H1 (cell line): ENCODE results near the gene FRY. TPM values are rescaled to one million over a fixed set of nuclear protein-coding genes. Genes with fewer than 3 reads are reported as not detected.

ENCODE experiments used
- CTCF ChIA-PET: fragments of 300-600 bp; sonication (Branson Sonifier 250); formaldehyde crosslinking; loops from one replicate; lab custom pipeline; 2021; ENCODE audit not compliant: partially characterized antibody; lab: Charles Lee
- POLR2A ChIA-PET: fragments of 300-600 bp; sonication (Branson Sonifier 250); formaldehyde crosslinking; loops from one replicate; lab custom pipeline; 2021; ENCODE audit warnings: inconsistent platforms; ENCODE audit not compliant: partially characterized antibody; lab: Charles Lee
- DNase-seq, 2 experiments: peaks; one replicate each; pipeline versions ENCODE4 v3.0.0 to v3.0.0-alpha.2; 2010 to 2022; ENCODE audit warnings: low spot score in 2 of 2, low read depth in 1 of 2, mixed read lengths in 1 of 2
- FAIRE-seq: peaks from 2 replicates; lab custom pipeline; 2011; peaks lifted over from hg19 to GRCh38; lab: Jason Lieb, UNC
- H2AFZ ChIP-seq: 2 replicates; pipeline ENCODE4 v1.8.1; 2012; ENCODE audit warnings: low read length, inconsistent platforms
- H2AK5ac ChIP-seq: 2 replicates; pipeline ENCODE4 v1.6.1; 2013; ENCODE audit warnings: low read depth, low read length
- H2BK120ac ChIP-seq: replicated peaks from 2 replicates; pipeline ENCODE3; 2013; ENCODE audit warnings: low read depth, low read length, inconsistent platforms
- H2BK12ac ChIP-seq: 2 replicates; pipeline ENCODE4 v1.6.1; 2013; ENCODE audit warnings: low read depth, low read length
- H2BK15ac ChIP-seq: 2 replicates; pipeline ENCODE4 v1.6.1; 2013; ENCODE audit warnings: low read length
- H2BK20ac ChIP-seq: 2 replicates; pipeline ENCODE4 v1.6.1; 2013; ENCODE audit warnings: low read length
- H2BK5ac ChIP-seq: 2 replicates; pipeline ENCODE4 v1.6.1; 2013; ENCODE audit warnings: low read depth, low read length
- H3K14ac ChIP-seq: 2 replicates; pipeline ENCODE4 v1.6.1; 2013; ENCODE audit warnings: inconsistent platforms; ENCODE audit not compliant: insufficient read length
- H3K18ac ChIP-seq: 2 replicates; pipeline ENCODE4 v1.6.1; 2013; ENCODE audit warnings: low read length; ENCODE audit errors: extremely low read depth
- H3K23ac ChIP-seq: 2 replicates; pipeline ENCODE4 v1.6.1; 2013; ENCODE audit warnings: inconsistent platforms; ENCODE audit not compliant: insufficient read length
- H3K23me2 ChIP-seq: 2 replicates; pipeline ENCODE4 v1.6.1; 2013; ENCODE audit warnings: low read depth, low read length
- H3K27ac ChIP-seq: 2 replicates; pipeline ENCODE4 v1.6.1; 2011; ENCODE audit warnings: low read depth, low read length, inconsistent platforms
- H3K27me3 ChIP-seq, 4 experiments: replicated peaks in 1 of 4; 1 replicate in 1 of 4; 2 replicates in 3 of 4; pipeline versions ENCODE4 v1.6.1 to v1.8.1; 2011 to 2013; ENCODE audit warnings: low read length in 3 of 4, mild to moderate bottlenecking in 3 of 4, inconsistent platforms in 2 of 4, mixed read lengths in 2 of 4, moderate library complexity in 1 of 4; ENCODE audit not compliant: control insufficient read depth in 3 of 4, insufficient read depth in 3 of 4; ENCODE audit errors: extremely low read depth in 1 of 4
- H3K36me3 ChIP-seq, 4 experiments: 2 replicates each; pipeline versions ENCODE4 v1.6.1 to v1.8.1; 2011 to 2013; ENCODE audit warnings: mild to moderate bottlenecking in 4 of 4, low read length in 3 of 4, moderate library complexity in 2 of 4, control low read depth in 1 of 4, inconsistent platforms in 1 of 4; ENCODE audit not compliant: insufficient read depth in 4 of 4, control insufficient read depth in 2 of 4
- H3K4ac ChIP-seq: replicated peaks from 2 replicates; pipeline ENCODE3; 2013; ENCODE audit warnings: low read length, low read depth, mixed read lengths, inconsistent platforms; ENCODE audit not compliant: insufficient read length
- H3K4me1 ChIP-seq, 4 experiments: replicated peaks in 1 of 4; 1 replicate in 1 of 4; 2 replicates in 3 of 4; pipeline versions ENCODE4 v1.6.1 to v1.8.1; 2011 to 2013; ENCODE audit warnings: low read length in 3 of 4, inconsistent platforms in 2 of 4, mixed read lengths in 1 of 4; ENCODE audit not compliant: insufficient read depth in 4 of 4, control insufficient read depth in 3 of 4
- H3K4me2 ChIP-seq, 2 experiments: 2 replicates each; pipeline versions ENCODE4 v1.6.1 to v1.8.1; 2011 to 2013; ENCODE audit warnings: low read depth in 2 of 2, low read length in 2 of 2, control low read depth in 1 of 2, inconsistent platforms in 1 of 2, mild to moderate bottlenecking in 1 of 2; ENCODE audit not compliant: insufficient read depth in 1 of 2
- H3K4me3 ChIP-seq, 4 experiments: fragments of 200-600, 300-600 bp in 1 of 4; sonication (generic), shearing (Covaris generic), sonication (Bioruptor Twin) in 1 of 4; 2 replicates each; pipeline versions ENCODE4 v1.5.1 to v1.8.1; 2011 to 2016; ENCODE audit warnings: low read length in 4 of 4, low read depth in 3 of 4, control low read depth in 2 of 4, inconsistent platforms in 2 of 4, mild to moderate bottlenecking in 2 of 4, mixed read lengths in 1 of 4, moderate library complexity in 1 of 4; ENCODE audit not compliant: insufficient read depth in 2 of 4; ENCODE audit errors: extremely low read depth in 1 of 4
- H3K56ac ChIP-seq: replicated peaks from 2 replicates; pipeline ENCODE3; 2013; ENCODE audit warnings: low read depth, mild to moderate bottlenecking, mixed read lengths, low read length, inconsistent platforms; ENCODE audit not compliant: insufficient read length
- H3K79me1 ChIP-seq: 2 replicates; pipeline ENCODE4 v1.6.1; 2013; ENCODE audit warnings: low read depth, low read length, control low read depth
- H3K79me2 ChIP-seq, 2 experiments: 2 replicates each; pipeline versions ENCODE4 v1.6.1 to v1.8.1; 2012 to 2013; ENCODE audit warnings: low read length in 2 of 2, mild to moderate bottlenecking in 2 of 2, inconsistent platforms in 1 of 2; ENCODE audit not compliant: insufficient read depth in 2 of 2, control insufficient read depth in 1 of 2
- H3K9ac ChIP-seq, 4 experiments: replicated peaks in 1 of 4; 1 replicate in 1 of 4; 2 replicates in 3 of 4; pipeline versions ENCODE4 v1.6.1 to v1.8.1; 2011 to 2013; ENCODE audit warnings: low read depth in 3 of 4, low read length in 3 of 4, control low read depth in 2 of 4, mild to moderate bottlenecking in 2 of 4, moderate library complexity in 2 of 4, inconsistent platforms in 1 of 4; ENCODE audit errors: extremely low read depth in 1 of 4
- H3K9me3 ChIP-seq, 2 experiments: 2 replicates each; pipeline versions ENCODE4 v1.6.1 to v1.8.1; 2012 to 2013; ENCODE audit warnings: mild to moderate bottlenecking in 2 of 2, moderate library complexity in 2 of 2, control low read depth in 1 of 2, inconsistent platforms in 1 of 2, low read depth in 1 of 2, low read length in 1 of 2, mixed read lengths in 1 of 2; ENCODE audit not compliant: insufficient read depth in 2 of 2
- H4K20me1 ChIP-seq, 2 experiments: replicated peaks in 1 of 2; 2 replicates each; pipeline versions ENCODE3 to v1.8.1; 2011 to 2013; ENCODE audit warnings: inconsistent platforms in 2 of 2, low read length in 2 of 2, mild to moderate bottlenecking in 1 of 2; ENCODE audit not compliant: insufficient read depth in 2 of 2, control insufficient read depth in 1 of 2
- H4K5ac ChIP-seq: 2 replicates; pipeline ENCODE4 v1.6.1; 2013; ENCODE audit warnings: low read length, low read depth, mixed read lengths, inconsistent platforms; ENCODE audit not compliant: insufficient read length
- H4K8ac ChIP-seq: 2 replicates; pipeline ENCODE4 v1.8.0; 2013; ENCODE audit warnings: mild to moderate bottlenecking, moderate library complexity, low read length, inconsistent platforms; ENCODE audit not compliant: insufficient read depth; ENCODE audit errors: extremely low read depth
- H4K91ac ChIP-seq: replicated peaks from 2 replicates; pipeline ENCODE3; 2013; ENCODE audit warnings: low read length, mixed read lengths, inconsistent platforms; ENCODE audit not compliant: insufficient read length
- HDAC2 ChIP-seq, 2 experiments: fragments of 300-600 bp in 1 of 2; sonication (generic) in 1 of 2; IDR thresholded peaks; 2 replicates each; pipeline ENCODE4 v1.6.1; 2011 to 2012; ENCODE audit warnings: low read depth in 2 of 2, low read length in 2 of 2, mild to moderate bottlenecking in 2 of 2, moderate library complexity in 2 of 2, borderline replicate concordance in 1 of 2, inconsistent platforms in 1 of 2
- SP4 ChIP-seq: IDR thresholded peaks from 2 replicates; pipeline ENCODE4 v1.6.1; 2012; ENCODE audit warnings: low read length, inconsistent platforms
- SRF ChIP-seq: IDR thresholded peaks from 2 replicates; pipeline ENCODE4 v1.6.1; 2011; ENCODE audit warnings: mild to moderate bottlenecking, low read depth, low read length, moderate library complexity
- WGBS, 2 experiments: shearing (Covaris generic) in 1 of 2; methylation state at CpG; one replicate each; pipeline versions ENCODE4 v1.1.6 to v1.1.7; 2013 to 2015; ENCODE audit warnings: low lambda C conversion rate in 2 of 2, mixed read lengths in 2 of 2, inconsistent platforms in 1 of 2, low coverage in 1 of 2, missing lambda C conversion rate in 1 of 2; ENCODE audit not compliant: insufficient replicate concordance in 2 of 2, insufficient coverage in 1 of 2, insufficient read length in 1 of 2; ENCODE audit errors: extremely low coverage in 1 of 2, missing lambda C conversion rate in 1 of 2; 5-methylcytosine and 5-hydroxymethylcytosine counted together
- polyA plus RNA-seq, 7 experiments: library from polyadenylated mRNA; depleted of rRNA in 3 of 7; stranded (reverse) in 5 of 7; unstranded in 2 of 7; fragments of >200 nt in 5 of 7; fragments of 200-250 nt in 2 of 7; gene quantifications; 1 replicate in 5 of 7; 2 replicates in 1 of 7; 4 replicates in 1 of 7; pipeline versions ENCODE4 v1.2.1 to v1.2.3, GENCODE V29; 2011 to 2013; ENCODE audit warnings: missing spikeins in 2 of 7, mixed read lengths in 2 of 7
- total RNA-seq: library from RNA; stranded (reverse); fragmentation: NEBNext Ultra II Directional; extraction: Animal tissue kit (Norgen Biotek cat#: 25700); gene quantifications from 2 replicates; pipeline ENCODE4 v1.2.1, GENCODE V29; 2021
- TF ChIP-seq, protein P1 (sequence below), 3 experiments: IDR thresholded peaks; 1 replicate in 2 of 3; 2 replicates in 1 of 3; pipeline versions ENCODE4 v1.5.1 to v1.6.1; 2011; ENCODE audit warnings: low read length in 3 of 3, mild to moderate bottlenecking in 3 of 3, inconsistent platforms in 2 of 3, low read depth in 1 of 3, moderate library complexity in 1 of 3; ENCODE audit not compliant: insufficient read depth in 1 of 3; ENCODE audit errors: control extremely low read depth in 1 of 3

Gene FRY
- total and polyA plus RNA-seq, 2 of the 8 experiments (the other 6 are each of a cell fraction or from before 2014, with no cell fraction given) = 4.3 to 9.2 TPM

DNA sequence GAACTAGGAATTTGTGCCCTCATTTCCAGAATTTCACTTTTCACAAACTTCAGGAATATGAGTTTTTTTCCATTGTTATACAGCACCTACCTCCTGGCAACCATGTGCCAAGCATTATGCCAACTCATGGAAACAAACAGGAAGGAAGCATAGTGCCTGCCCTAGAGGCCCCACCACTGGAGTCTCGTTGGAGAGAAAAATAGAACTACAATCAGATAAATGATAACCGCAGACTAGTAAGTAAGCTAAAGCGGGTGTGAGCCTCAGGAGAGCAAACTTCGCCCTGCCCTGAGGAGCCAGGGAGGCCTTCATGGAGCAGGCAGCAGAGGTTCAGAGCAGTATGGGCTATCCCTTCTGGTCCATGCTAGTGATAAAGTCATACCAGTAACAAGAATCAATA lies 75.9 kb downstream of the FRY start:
- Histone ChIP-seq H3K27me3 (no peaks in the 10 kb centered on the region), H3K18ac (no peak overlapping the region), H3K4me3 (no peak overlapping the region), H2BK15ac (no peak overlapping the region), H3K9ac (no peak overlapping the region), H3K23ac (no peak overlapping the region), H3K23me2 (no peaks in the 10 kb centered on the region), H4K5ac (no peak overlapping the region), H4K91ac (no peak overlapping the region), H2BK5ac (no peak overlapping the region), H2BK120ac (no peak overlapping the region), H3K79me2 (no peaks in the 10 kb centered on the region), H2BK20ac (no peak overlapping the region), H2AFZ (no peak overlapping the region), H3K79me1 (no peaks in the 10 kb centered on the region), H2AK5ac (no peak overlapping the region), H3K14ac (no peak overlapping the region), H3K9me3 (no peaks in the 10 kb centered on the region), H3K4me2 (no peak overlapping the region), H3K4ac (no peak overlapping the region), H2BK12ac (no peak overlapping the region), H3K56ac (no peak overlapping the region), H4K20me1 (no peaks in the 10 kb centered on the region), H3K4me1 (no peaks in the 10 kb centered on the region), H4K8ac (peak overlapping the region; percentile 31; the same call in 1 of the 2 replicates), H3K36me3 (no peaks in the 10 kb centered on the region), H3K27ac (no peak overlapping the region)
- CTCF ChIA-PET = interaction anchor here (1.1 kb wide), 1 partner anchor 24 kb away, joined by 3 read pairs; no protein-coding TSS in a partner anchor
- POLR2A ChIA-PET = no interaction called here
- no peak for DNase-seq
- WGBS, 2 experiments = 94% methylated on average over 4 of the region's 4 CpGs; no CpG with 5 or more reads in 1 of the 2 experiments
- TF ChIP-seq SRF (no peak), HDAC2 (IDR thresholded peaks at IDR 0.05; ENCODE audit: borderline replicate concordance in 1 of 2, low read depth in 2 of 2, low read length in 2 of 2) (no peak), SP4 (no peak)
- TF ChIP-seq, protein P1, sequence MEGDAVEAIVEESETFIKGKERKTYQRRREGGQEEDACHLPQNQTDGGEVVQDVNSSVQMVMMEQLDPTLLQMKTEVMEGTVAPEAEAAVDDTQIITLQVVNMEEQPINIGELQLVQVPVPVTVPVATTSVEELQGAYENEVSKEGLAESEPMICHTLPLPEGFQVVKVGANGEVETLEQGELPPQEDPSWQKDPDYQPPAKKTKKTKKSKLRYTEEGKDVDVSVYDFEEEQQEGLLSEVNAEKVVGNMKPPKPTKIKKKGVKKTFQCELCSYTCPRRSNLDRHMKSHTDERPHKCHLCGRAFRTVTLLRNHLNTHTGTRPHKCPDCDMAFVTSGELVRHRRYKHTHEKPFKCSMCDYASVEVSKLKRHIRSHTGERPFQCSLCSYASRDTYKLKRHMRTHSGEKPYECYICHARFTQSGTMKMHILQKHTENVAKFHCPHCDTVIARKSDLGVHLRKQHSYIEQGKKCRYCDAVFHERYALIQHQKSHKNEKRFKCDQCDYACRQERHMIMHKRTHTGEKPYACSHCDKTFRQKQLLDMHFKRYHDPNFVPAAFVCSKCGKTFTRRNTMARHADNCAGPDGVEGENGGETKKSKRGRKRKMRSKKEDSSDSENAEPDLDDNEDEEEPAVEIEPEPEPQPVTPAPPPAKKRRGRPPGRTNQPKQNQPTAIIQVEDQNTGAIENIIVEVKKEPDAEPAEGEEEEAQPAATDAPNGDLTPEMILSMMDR (IDR thresholded peaks at IDR 0.05; ENCODE audit: control extremely low read depth in 1 of 3, insufficient read depth in 1 of 3, low read depth in 1 of 3, low read length in 3 of 3) = no peak
- no peak for FAIRE-seq
